Measurements from ENCODE around the gene LAMA4.

The LAMA4 gene

GRCh38 chr6:112269114-112269513 is 14.7 kb upstream of the LAMA4 start:
- no peaks in the 10 kb centered on the region for H3K9me3 ChIP-seq (ENCODE audit: low read length)
- no peak overlapping the region for H3K4me3 ChIP-seq (ENCODE audit: low read length)
- no peak overlapping the region for H2AFZ ChIP-seq (ENCODE audit: low read depth, low read length)
- no peaks in the 10 kb centered on the region for H3K27me3 ChIP-seq (ENCODE audit: insufficient read depth, low read length)
- H3K4me1 ChIP-seq (ENCODE audit: insufficient read depth, low read length): no peaks in the 10 kb centered on the region
- no peaks in the 10 kb centered on the region for H3K36me3 ChIP-seq (ENCODE audit: insufficient read depth, low read length)

GRCh38 chr6:112268654-112269053 is 14.3 kb upstream of the LAMA4 start:
- H3K4me3 ChIP-seq (ENCODE audit: low read length): no peak overlapping the region
- no peaks in the 10 kb centered on the region for H3K4me1 ChIP-seq (ENCODE audit: insufficient read depth, low read length)
- no peaks in the 10 kb centered on the region for H3K9me3 ChIP-seq (ENCODE audit: low read length)
- H3K27me3 ChIP-seq (ENCODE audit: insufficient read depth, low read length): no peaks in the 10 kb centered on the region
- H2AFZ ChIP-seq (ENCODE audit: low read depth, low read length): no peak overlapping the region
- no peaks in the 10 kb centered on the region for H3K36me3 ChIP-seq (ENCODE audit: insufficient read depth, low read length)

- Histone ChIP-seq H3K36me3 (ENCODE audit: insufficient read depth, low read length) (no peaks in the 10 kb centered on the region), H3K27me3 (ENCODE audit: insufficient read depth, low read length) (no peaks in the 10 kb centered on the region), H3K4me3 (ENCODE audit: low read length) (no peak overlapping the region), H3K4me1 (ENCODE audit: insufficient read depth, low read length) (no peaks in the 10 kb centered on the region), H3K9me3 (ENCODE audit: low read length) (no peaks in the 10 kb centered on the region), H2AFZ (ENCODE audit: low read depth, low read length) (no peak overlapping the region)
These were observed 13.7 kb upstream of the LAMA4 start for GRCh38 chr6:112268019-112268418.

GRCh38 chr6:112266331-112266730 is 12.0 kb upstream of the LAMA4 start:
- H3K27me3 ChIP-seq (ENCODE audit: insufficient read depth, low read length): no peaks in the 10 kb centered on the region
- no peaks in the 10 kb centered on the region for H3K9me3 ChIP-seq (ENCODE audit: low read length)
- H2AFZ ChIP-seq (ENCODE audit: low read depth, low read length): no peak overlapping the region
- no peaks in the 10 kb centered on the region for H3K36me3 ChIP-seq (ENCODE audit: insufficient read depth, low read length)
- H3K4me3 ChIP-seq (ENCODE audit: low read length): no peak overlapping the region
- H3K4me1 ChIP-seq (ENCODE audit: insufficient read depth, low read length): no peaks in the 10 kb centered on the region

GRCh38 chr6:112259337-112259675 is 4.9 kb upstream of the LAMA4 start:
- Histone ChIP-seq H3K36me3 (ENCODE audit: insufficient read depth, low read length) (no peaks in the 10 kb centered on the region), H2AFZ (ENCODE audit: low read depth, low read length) (no peak overlapping the region), H3K27me3 (ENCODE audit: insufficient read depth, low read length) (no peaks in the 10 kb centered on the region), H3K4me1 (ENCODE audit: insufficient read depth, low read length) (peaks cover 16% of the 10 kb centered on the region), H3K9me3 (ENCODE audit: low read length) (no peaks in the 10 kb centered on the region), H3K4me3 (ENCODE audit: low read length) (no peak overlapping the region)

- Histone ChIP-seq H3K4me3 (ENCODE audit: low read length) (no peak overlapping the region), H3K4me1 (ENCODE audit: insufficient read depth, low read length) (peaks cover 17% of the 10 kb centered on the region), H2AFZ (ENCODE audit: low read depth, low read length) (no peak overlapping the region), H3K36me3 (ENCODE audit: insufficient read depth, low read length) (no peaks in the 10 kb centered on the region), H3K27me3 (ENCODE audit: insufficient read depth, low read length) (no peaks in the 10 kb centered on the region), H3K9me3 (ENCODE audit: low read length) (no peaks in the 10 kb centered on the region)
These were observed 4.4 kb upstream of the LAMA4 start for GRCh38 chr6:112258642-112259336.

GRCh38 chr6:112257178-112257855 is 3.0 kb upstream of the LAMA4 start:
- Histone ChIP-seq H3K4me1 (ENCODE audit: insufficient read depth, low read length) (peaks cover 28% of the 10 kb centered on the region), H3K27me3 (ENCODE audit: insufficient read depth, low read length) (no peaks in the 10 kb centered on the region)

GRCh38 chr6:112254921-112255320 is 554 bp upstream of the LAMA4 start:
- H3K36me3 ChIP-seq (ENCODE audit: insufficient read depth, low read length): no peaks in the 10 kb centered on the region
- H3K4me1 ChIP-seq (ENCODE audit: insufficient read depth, low read length): peaks cover 30% of the 10 kb centered on the region
- no peak overlapping the region for H2AFZ ChIP-seq (ENCODE audit: low read depth, low read length)
- H3K9me3 ChIP-seq (ENCODE audit: low read length): no peaks in the 10 kb centered on the region
- peak overlapping the region; percentile 61 for H3K4me3 ChIP-seq (ENCODE audit: low read length)
- no peaks in the 10 kb centered on the region for H3K27me3 ChIP-seq (ENCODE audit: insufficient read depth, low read length)

More at GRCh38 chr6:112257178-112257855, 3.0 kb upstream of the LAMA4 start:
- Histone ChIP-seq H3K36me3 (ENCODE audit: insufficient read depth, low read length) (no peaks in the 10 kb centered on the region), H3K9me3 (ENCODE audit: low read length) (no peaks in the 10 kb centered on the region), H3K4me3 (ENCODE audit: low read length) (no peak overlapping the region), H2AFZ (ENCODE audit: low read depth, low read length) (no peak overlapping the region)

GRCh38 chr6:112253498-112253840 is 898 bp downstream of the LAMA4 start:
- Histone ChIP-seq H3K27me3 (ENCODE audit: insufficient read depth, low read length) (no peaks in the 10 kb centered on the region), H3K9me3 (ENCODE audit: low read length) (no peaks in the 10 kb centered on the region), H3K36me3 (ENCODE audit: insufficient read depth, low read length) (no peaks in the 10 kb centered on the region), H3K4me1 (ENCODE audit: insufficient read depth, low read length) (peaks cover 30% of the 10 kb centered on the region), H2AFZ (ENCODE audit: low read depth, low read length) (peak overlapping the region; percentile 89), H3K4me3 (ENCODE audit: low read length) (peak overlapping the region; percentile 61)

- H3K36me3 ChIP-seq (ENCODE audit: insufficient read depth, low read length): no peaks in the 10 kb centered on the region
- H3K9me3 ChIP-seq (ENCODE audit: low read length): no peaks in the 10 kb centered on the region
- peaks cover 30% of the 10 kb centered on the region for H3K4me1 ChIP-seq (ENCODE audit: insufficient read depth, low read length)
- H3K27me3 ChIP-seq (ENCODE audit: insufficient read depth, low read length): no peaks in the 10 kb centered on the region
- peak overlapping the region; percentile 89 for H2AFZ ChIP-seq (ENCODE audit: low read depth, low read length)
- H3K4me3 ChIP-seq (ENCODE audit: low read length): peak overlapping the region; percentile 61
These were observed 1.5 kb downstream of the LAMA4 start for GRCh38 chr6:112252571-112253497.

- Histone ChIP-seq H2AFZ (ENCODE audit: low read depth, low read length) (no peak overlapping the region), H3K36me3 (ENCODE audit: insufficient read depth, low read length) (no peaks in the 10 kb centered on the region), H3K4me1 (ENCODE audit: insufficient read depth, low read length) (peaks cover 22% of the 10 kb centered on the region), H3K27me3 (ENCODE audit: insufficient read depth, low read length) (no peaks in the 10 kb centered on the region), H3K4me3 (ENCODE audit: low read length) (no peak overlapping the region), H3K9me3 (ENCODE audit: low read length) (no peaks in the 10 kb centered on the region)
These were observed 3.0 kb downstream of the LAMA4 start for GRCh38 chr6:112251171-112251875.

- Histone ChIP-seq H3K4me1 (ENCODE audit: insufficient read depth, low read length) (peaks cover 27% of the 10 kb centered on the region), H3K36me3 (ENCODE audit: insufficient read depth, low read length) (no peaks in the 10 kb centered on the region), H3K4me3 (ENCODE audit: low read length) (no peak overlapping the region), H3K27me3 (ENCODE audit: insufficient read depth, low read length) (no peaks in the 10 kb centered on the region), H2AFZ (ENCODE audit: low read depth, low read length) (no peak overlapping the region), H3K9me3 (ENCODE audit: low read length) (no peaks in the 10 kb centered on the region)
These were observed 4.9 kb downstream of the LAMA4 start for GRCh38 chr6:112249489-112249888.

GRCh38 chr6:112247275-112247674 is 7.1 kb downstream of the LAMA4 start:
- no peaks in the 10 kb centered on the region for H3K9me3 ChIP-seq (ENCODE audit: low read length)
- peaks cover 19% of the 10 kb centered on the region for H3K4me1 ChIP-seq (ENCODE audit: insufficient read depth, low read length)
- H2AFZ ChIP-seq (ENCODE audit: low read depth, low read length): no peak overlapping the region
- H3K27me3 ChIP-seq (ENCODE audit: insufficient read depth, low read length): no peaks in the 10 kb centered on the region
- H3K36me3 ChIP-seq (ENCODE audit: insufficient read depth, low read length): no peaks in the 10 kb centered on the region
- no peak overlapping the region for H3K4me3 ChIP-seq (ENCODE audit: low read length)
